Measurements from ENCODE around the gene LSP1.

- TF ChIP-seq, protein P1, sequence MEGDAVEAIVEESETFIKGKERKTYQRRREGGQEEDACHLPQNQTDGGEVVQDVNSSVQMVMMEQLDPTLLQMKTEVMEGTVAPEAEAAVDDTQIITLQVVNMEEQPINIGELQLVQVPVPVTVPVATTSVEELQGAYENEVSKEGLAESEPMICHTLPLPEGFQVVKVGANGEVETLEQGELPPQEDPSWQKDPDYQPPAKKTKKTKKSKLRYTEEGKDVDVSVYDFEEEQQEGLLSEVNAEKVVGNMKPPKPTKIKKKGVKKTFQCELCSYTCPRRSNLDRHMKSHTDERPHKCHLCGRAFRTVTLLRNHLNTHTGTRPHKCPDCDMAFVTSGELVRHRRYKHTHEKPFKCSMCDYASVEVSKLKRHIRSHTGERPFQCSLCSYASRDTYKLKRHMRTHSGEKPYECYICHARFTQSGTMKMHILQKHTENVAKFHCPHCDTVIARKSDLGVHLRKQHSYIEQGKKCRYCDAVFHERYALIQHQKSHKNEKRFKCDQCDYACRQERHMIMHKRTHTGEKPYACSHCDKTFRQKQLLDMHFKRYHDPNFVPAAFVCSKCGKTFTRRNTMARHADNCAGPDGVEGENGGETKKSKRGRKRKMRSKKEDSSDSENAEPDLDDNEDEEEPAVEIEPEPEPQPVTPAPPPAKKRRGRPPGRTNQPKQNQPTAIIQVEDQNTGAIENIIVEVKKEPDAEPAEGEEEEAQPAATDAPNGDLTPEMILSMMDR (IDR thresholded peaks at IDR 0.05; ENCODE audit: low read length) = no peak
- no peak for TF ChIP-seq EZH2 (optimal IDR thresholded peaks at IDR 0.05; ENCODE audit: low read depth, low read length)
These were observed 31.4 kb downstream of the LSP1 start for GRCh38 chr11:1884303-1884700.

Data from MM.1S (cell line).